Keratinocyte (primary cell): Measurements from ENCODE around the gene METTL25B. TPM values are rescaled to one million over a fixed set of nuclear protein-coding genes. Genes with fewer than 3 reads are reported as not detected.

Experiments used
- DNase-seq: peaks from one replicate; pipeline ENCODE4 v3.0.0-alpha.2; 2011; ENCODE audit warnings: low read depth, missing footprints, low spot score
- FAIRE-seq: peaks from 2 replicates; lab custom pipeline; 2011; peaks lifted over from hg19 to GRCh38; lab: Jason Lieb, UNC
- H2AFZ ChIP-seq: 2 replicates; pipeline ENCODE4 v1.6.0; 2012; ENCODE audit warnings: low read length, control low read depth, inconsistent platforms; ENCODE audit not compliant: control insufficient read depth
- H3K27ac ChIP-seq: 2 replicates; pipeline ENCODE4 v1.5.1; 2011; ENCODE audit warnings: low read length; ENCODE audit not compliant: control insufficient read depth, insufficient read depth
- H3K27me3 ChIP-seq: 3 replicates; pipeline ENCODE4 v1.6.0; 2011; ENCODE audit warnings: low read length; ENCODE audit not compliant: control insufficient read depth, insufficient read depth; ENCODE audit errors: extremely low read depth
- H3K36me3 ChIP-seq, 2 experiments: 2 replicates in 1 of 2; 3 replicates in 1 of 2; pipeline ENCODE4 v1.5.1; 2011; ENCODE audit warnings: low read length in 2 of 2, mild to moderate bottlenecking in 1 of 2; ENCODE audit not compliant: control insufficient read depth in 2 of 2, insufficient read depth in 2 of 2; ENCODE audit errors: extremely low read depth in 1 of 2
- H3K4me1 ChIP-seq: 3 replicates; pipeline ENCODE4 v1.5.1; 2011; ENCODE audit warnings: low read length; ENCODE audit not compliant: control insufficient read depth, insufficient read depth; ENCODE audit errors: extremely low read depth
- H3K4me2 ChIP-seq: 3 replicates; pipeline ENCODE4 v1.6.0; 2011; ENCODE audit warnings: low read depth, low read length; ENCODE audit not compliant: control insufficient read depth, insufficient read depth; ENCODE audit errors: extremely low read depth
- H3K4me3 ChIP-seq, 3 experiments: fragments of 200-600 bp in 1 of 3; sonication (generic) in 1 of 3; 2 replicates in 2 of 3; 3 replicates in 1 of 3; pipeline ENCODE4 v1.5.1; 2011 to 2016; ENCODE audit warnings: low read length in 3 of 3, mild to moderate bottlenecking in 3 of 3, control low read depth in 2 of 3, inconsistent platforms in 1 of 3, low read depth in 1 of 3, mixed read lengths in 1 of 3, mixed run types in 1 of 3, moderate library complexity in 1 of 3; ENCODE audit not compliant: control insufficient read depth in 2 of 3, insufficient read depth in 2 of 3; ENCODE audit errors: extremely low read depth in 1 of 3
- H3K79me2 ChIP-seq: 2 replicates; pipeline ENCODE4 v1.6.0; 2012; ENCODE audit warnings: low read length; ENCODE audit not compliant: control insufficient read depth, insufficient read depth
- H3K9ac ChIP-seq: 3 replicates; pipeline ENCODE4 v1.6.0; 2011; ENCODE audit warnings: low read length; ENCODE audit not compliant: control insufficient read depth, insufficient read depth; ENCODE audit errors: extremely low read depth
- H3K9me1 ChIP-seq: 3 replicates; pipeline ENCODE4 v1.6.0; 2011; ENCODE audit warnings: low read length; ENCODE audit not compliant: control insufficient read depth, insufficient read depth; ENCODE audit errors: extremely low read depth
- H3K9me3 ChIP-seq: 2 replicates; pipeline ENCODE4 v1.5.1; 2012; ENCODE audit warnings: low read depth, low read length; ENCODE audit not compliant: control insufficient read depth
- H4K20me1 ChIP-seq: 3 replicates; pipeline ENCODE4 v1.6.0; 2011; ENCODE audit warnings: low read length; ENCODE audit not compliant: control insufficient read depth, insufficient read depth; ENCODE audit errors: extremely low read depth
- EZH2 ChIP-seq: IDR thresholded peaks from one replicate; pipeline ENCODE4 v1.6.1; 2012; ENCODE audit warnings: inconsistent platforms, mild to moderate bottlenecking, low read length, moderate library complexity
- dilution Hi-C: fragments of 300-500 bp; cut with MboI; formaldehyde crosslinking; loops from one replicate; pipeline ENCODE4 v1.7.0; 2020; ENCODE audit warnings: low sequenced_read_pairs; ENCODE audit not compliant: extremely low pct_ligation_motif_present
- polyA plus RNA-seq, 5 experiments: library from polyadenylated mRNA; depleted of rRNA in 3 of 5; stranded (reverse) in 3 of 5; stranded (forward) in 1 of 5; unstranded in 1 of 5; fragments of >200 nt; gene quantifications; 1 replicate in 1 of 5; 2 replicates in 3 of 5; 3 replicates in 1 of 5; pipeline versions ENCODE4 v1.2.1 to v1.2.3, GENCODE V29; 2011 to 2012; ENCODE audit warnings: missing spikeins in 2 of 5, low read depth in 1 of 5, low replicate concordance in 1 of 5
- TF ChIP-seq, protein P1 (sequence below), 3 experiments: IDR thresholded peaks in 1 of 3; conservative IDR thresholded peaks in 1 of 3; optimal IDR thresholded peaks in 1 of 3; 2 replicates in 2 of 3; 3 replicates in 1 of 3; pipeline versions ENCODE3 to v1.5.1; 2011; ENCODE audit warnings: low read length in 3 of 3, mild to moderate bottlenecking in 3 of 3, moderate library complexity in 2 of 3, control low read depth in 1 of 3, inconsistent platforms in 1 of 3; ENCODE audit not compliant: insufficient read depth in 2 of 3; ENCODE audit errors: extremely low read depth in 1 of 3

METTL25B gene
- polyA plus RNA-seq, 1 donor (not counting 4 experiments of a cell fraction or from before 2014, with no cell fraction given) = 6.0 TPM

GRCh38 chr1:156785458-156785857 lies 57.2 kb downstream of the METTL25B start:
- Histone ChIP-seq H3K27ac (no peak overlapping the region), H3K4me1 (no peaks in the 10 kb centered on the region), H3K36me3 (peaks cover 14 to 32% of the 10 kb centered on the region in 2 experiments), H3K27me3 (no peaks in the 10 kb centered on the region), H3K9ac (no peak overlapping the region), H4K20me1 (peaks cover 3% of the 10 kb centered on the region), H3K79me2 (peaks cover 38% of the 10 kb centered on the region), H2AFZ (no peak overlapping the region), H3K4me2 (no peak overlapping the region), H3K9me3 (no peaks in the 10 kb centered on the region), H3K4me3 (no peak overlapping the region), H3K9me1 (no peaks in the 10 kb centered on the region)
- dilution Hi-C loops = no loop called here
- TF ChIP-seq, protein P1, sequence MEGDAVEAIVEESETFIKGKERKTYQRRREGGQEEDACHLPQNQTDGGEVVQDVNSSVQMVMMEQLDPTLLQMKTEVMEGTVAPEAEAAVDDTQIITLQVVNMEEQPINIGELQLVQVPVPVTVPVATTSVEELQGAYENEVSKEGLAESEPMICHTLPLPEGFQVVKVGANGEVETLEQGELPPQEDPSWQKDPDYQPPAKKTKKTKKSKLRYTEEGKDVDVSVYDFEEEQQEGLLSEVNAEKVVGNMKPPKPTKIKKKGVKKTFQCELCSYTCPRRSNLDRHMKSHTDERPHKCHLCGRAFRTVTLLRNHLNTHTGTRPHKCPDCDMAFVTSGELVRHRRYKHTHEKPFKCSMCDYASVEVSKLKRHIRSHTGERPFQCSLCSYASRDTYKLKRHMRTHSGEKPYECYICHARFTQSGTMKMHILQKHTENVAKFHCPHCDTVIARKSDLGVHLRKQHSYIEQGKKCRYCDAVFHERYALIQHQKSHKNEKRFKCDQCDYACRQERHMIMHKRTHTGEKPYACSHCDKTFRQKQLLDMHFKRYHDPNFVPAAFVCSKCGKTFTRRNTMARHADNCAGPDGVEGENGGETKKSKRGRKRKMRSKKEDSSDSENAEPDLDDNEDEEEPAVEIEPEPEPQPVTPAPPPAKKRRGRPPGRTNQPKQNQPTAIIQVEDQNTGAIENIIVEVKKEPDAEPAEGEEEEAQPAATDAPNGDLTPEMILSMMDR (optimal IDR thresholded peaks at IDR 0.05 in 1 of 3, IDR thresholded peaks at IDR 0.05 in 1 of 3, conservative IDR thresholded peaks at IDR 0.05 in 1 of 3; ENCODE audit: extremely low read depth in 1 of 3, insufficient read depth in 2 of 3, low read length in 3 of 3) = no peak
- no peak for TF ChIP-seq EZH2
- DNase-seq (no peak), FAIRE-seq (no peak)

Other genes starting within 250 kb of the METTL25B start
- 8.7 to 11.5 TPM (median 9.3 TPM) in 3 replicates for gene MEF2D, start 227.7 kb upstream of the METTL25B start, polyA plus RNA-seq
- gene IQGAP3, start 155.9 kb upstream of the METTL25B start, polyA plus RNA-seq = 1.5 to 5.7 TPM (median 5.3 TPM) in 3 replicates
- gene TTC24, start 148.7 kb upstream of the METTL25B start, polyA plus RNA-seq = not detected in 3 replicates
- gene NAXE, start 136.7 kb upstream of the METTL25B start, polyA plus RNA-seq = 74.7 to 93.4 TPM (median 81.3 TPM) in 3 replicates
- gene GPATCH4, start 127.0 kb upstream of the METTL25B start, polyA plus RNA-seq = 31.8 to 48.9 TPM (median 43.5 TPM) in 3 replicates
- not detected in 3 replicates for gene HAPLN2, start 109.1 kb upstream of the METTL25B start, polyA plus RNA-seq
- gene BCAN, start 86.4 kb upstream of the METTL25B start, polyA plus RNA-seq = not detected in 3 replicates
- gene NES, start 51.1 kb upstream of the METTL25B start, polyA plus RNA-seq = 0.01 TPM in 2 of 3 replicates, not detected in the other
- gene CRABP2, start 22.9 kb upstream of the METTL25B start, polyA plus RNA-seq = 6.5 to 12.7 TPM (median 8.4 TPM) in 3 replicates
- gene ISG20L2, start 297 bp downstream of the METTL25B start, polyA plus RNA-seq = 48.1 to 56.6 TPM (median 48.6 TPM) in 3 replicates
- gene MRPL24, start 12.6 kb downstream of the METTL25B start, polyA plus RNA-seq = 111 to 157 TPM (median 122 TPM) in 3 replicates
- gene HDGF, start 23.2 kb downstream of the METTL25B start, polyA plus RNA-seq = 172 to 240 TPM (median 196 TPM) in 3 replicates
- gene PRCC, start 39.1 kb downstream of the METTL25B start, polyA plus RNA-seq = 29.9 to 70.7 TPM (median 40.4 TPM) in 3 replicates
- 1.9 to 4.5 TPM (median 2.5 TPM) in 3 replicates for gene SH2D2A, start 88.4 kb downstream of the METTL25B start, polyA plus RNA-seq
- gene INSRR, start 130.6 kb downstream of the METTL25B start, polyA plus RNA-seq = not detected in 3 replicates
- gene NTRK1, start 132.4 kb downstream of the METTL25B start, polyA plus RNA-seq = 0.03 to 0.06 TPM (median 0.05 TPM) in 3 replicates
- gene PEAR1, start 165.2 kb downstream of the METTL25B start, polyA plus RNA-seq = 4.0 to 4.8 TPM (median 4.2 TPM) in 3 replicates
- not detected in 3 replicates for gene LRRC71, start 192.2 kb downstream of the METTL25B start, polyA plus RNA-seq